Measurements from ENCODE around the gene CHKB.

The CHKB gene

GRCh38 chr22:50595189-50595588, 12.5 kb upstream of the CHKB start:
- DNase-seq, result no peak

- DNase-seq, result no peak
Measured at GRCh38 chr22:50587407-50587806, 4.8 kb upstream of the CHKB start.

DNA sequence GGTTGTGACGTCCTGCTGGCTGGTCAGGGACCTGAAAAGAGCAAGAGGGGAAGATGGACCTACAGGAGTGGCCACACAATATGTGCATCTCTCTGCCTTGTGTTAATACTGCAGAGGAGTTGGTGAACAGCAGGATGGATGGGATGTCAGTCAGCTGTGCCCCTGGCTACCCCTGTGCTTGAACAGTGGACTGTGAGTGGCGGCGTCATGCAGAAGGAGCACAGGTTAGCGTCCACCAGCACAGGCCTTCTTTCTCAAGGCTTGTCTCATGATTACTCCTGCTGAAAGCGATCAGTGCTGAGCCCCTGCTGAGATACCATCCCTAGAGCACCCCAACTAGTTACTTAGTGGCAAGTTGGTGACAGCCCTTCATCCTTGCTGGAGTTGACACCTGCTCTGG, 3.8 kb upstream of the CHKB start:
- DNase-seq, result no peak

DNA sequence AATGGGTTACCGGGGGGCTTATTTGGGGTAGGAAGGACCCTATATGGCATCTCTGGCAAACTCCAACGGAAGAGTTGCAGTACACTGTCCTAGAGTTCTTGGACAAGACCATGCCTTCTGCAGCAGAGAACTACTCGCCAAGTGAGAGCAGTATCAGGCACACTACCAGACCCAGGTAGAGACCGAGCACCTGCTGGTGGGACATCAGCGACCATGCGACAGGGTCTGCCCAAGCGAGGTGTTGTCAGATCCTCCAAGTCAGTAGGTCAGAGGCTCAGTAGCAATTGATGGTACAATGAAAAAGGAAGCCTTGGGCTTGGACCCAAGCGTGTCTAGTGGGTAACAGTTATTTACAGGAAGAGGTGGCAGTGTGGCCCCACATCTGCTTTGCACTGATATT, 3.1 kb upstream of the CHKB start:
- DNase-seq, result no peak

DNA sequence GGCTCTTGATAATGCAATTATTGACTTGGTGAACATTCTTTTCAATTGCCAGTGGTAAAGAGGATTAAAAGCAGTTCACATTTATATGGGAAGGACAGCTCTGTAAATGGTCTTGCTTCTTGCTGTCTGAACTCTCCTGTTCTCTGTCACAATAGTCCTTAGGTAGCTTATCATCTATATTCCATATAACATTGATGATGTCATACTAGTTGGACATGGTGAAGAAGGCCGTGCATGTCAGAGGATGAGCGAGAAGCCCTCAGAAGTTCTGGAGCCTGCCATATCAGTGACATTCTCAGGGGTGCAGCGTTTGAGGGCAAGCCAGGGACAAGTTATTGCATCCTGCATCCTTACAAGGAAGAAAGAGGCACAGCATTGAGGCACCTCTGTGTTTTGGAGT, 2.6 kb upstream of the CHKB start:
- no peak for DNase-seq

GRCh38 chr22:50584106-50585096, 1.8 kb upstream of the CHKB start:
- no peak for DNase-seq

DNA sequence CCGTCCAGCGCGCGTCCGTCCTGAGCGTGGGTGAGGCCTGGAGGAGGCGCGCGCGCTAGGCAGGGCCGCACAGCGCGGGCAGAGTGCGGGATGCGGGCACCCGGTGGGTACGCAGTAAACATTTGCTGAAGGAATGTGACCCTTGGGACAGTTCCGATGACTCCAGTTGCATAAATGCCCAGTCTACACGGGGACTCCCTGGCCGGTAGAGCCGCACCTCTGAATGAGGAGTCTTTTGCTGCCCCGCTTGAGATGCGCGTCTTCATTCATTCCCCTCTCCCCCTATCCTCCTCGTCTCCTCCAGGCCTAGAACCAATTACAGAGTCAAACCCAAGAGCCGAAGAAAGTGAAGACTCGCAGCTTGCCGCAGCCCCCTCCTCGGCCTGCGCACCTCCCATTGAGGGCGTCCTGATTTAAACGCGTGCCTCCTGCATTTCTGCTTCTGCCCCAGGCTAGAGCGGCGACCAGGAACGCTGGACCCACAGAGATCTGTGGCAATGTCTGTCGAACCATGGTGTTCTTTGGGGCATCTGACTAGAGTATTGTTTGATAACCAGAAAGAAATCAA, 729 bp upstream of the CHKB start:
- no peak for DNase-seq

DNA sequence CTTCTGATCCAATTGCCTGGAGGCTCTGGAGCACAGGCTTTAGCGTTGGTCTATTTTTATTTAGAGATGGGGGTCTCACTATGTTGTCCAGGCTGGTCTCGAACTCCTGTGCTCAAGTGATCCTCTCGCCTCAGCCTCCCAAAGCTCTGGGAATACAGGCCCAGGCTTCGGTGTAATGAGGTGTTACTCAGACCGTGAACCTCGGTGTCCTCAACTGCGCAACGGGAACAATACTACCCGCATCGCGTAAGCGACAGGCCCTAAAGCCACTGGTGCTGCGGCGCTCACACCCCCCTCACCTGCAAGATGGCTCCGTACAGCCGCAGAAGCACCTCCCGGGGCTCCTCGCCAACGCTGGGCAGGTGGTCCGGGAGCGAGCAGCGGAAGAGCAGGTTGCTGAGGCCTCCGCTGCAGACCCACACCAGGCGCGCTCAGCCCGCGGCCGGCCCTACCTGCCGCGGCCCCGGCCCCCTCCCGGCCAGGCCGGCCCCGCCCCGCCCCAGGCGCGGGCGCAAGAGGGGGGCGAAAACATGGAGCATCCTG, 628 bp downstream of the CHKB start:
- no peak for DNase-seq

GRCh38 chr22:50581031-50581949, 1.4 kb downstream of the CHKB start:
- no peak for DNase-seq

DNA sequence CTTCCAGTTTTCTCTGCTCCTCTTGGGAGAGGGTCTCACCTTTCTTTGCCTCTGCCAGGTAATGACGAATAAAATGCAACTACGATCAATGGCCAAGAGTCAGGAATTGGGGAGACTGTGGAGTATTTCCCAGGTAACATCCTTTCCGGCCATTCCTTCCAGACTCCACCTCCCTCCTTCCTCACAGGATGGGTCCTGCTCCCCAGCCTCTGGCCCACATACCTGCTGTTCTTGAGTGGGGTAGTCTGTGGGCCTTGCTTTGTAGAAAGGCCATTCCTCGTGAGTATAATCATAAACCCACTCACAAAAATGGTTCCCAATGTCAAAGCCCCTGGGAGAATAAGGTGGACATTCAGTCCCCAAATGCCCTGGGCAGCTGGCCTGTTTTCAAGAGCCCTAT, 2.9 kb downstream of the CHKB start:
- DNase-seq, result no peak

DNA sequence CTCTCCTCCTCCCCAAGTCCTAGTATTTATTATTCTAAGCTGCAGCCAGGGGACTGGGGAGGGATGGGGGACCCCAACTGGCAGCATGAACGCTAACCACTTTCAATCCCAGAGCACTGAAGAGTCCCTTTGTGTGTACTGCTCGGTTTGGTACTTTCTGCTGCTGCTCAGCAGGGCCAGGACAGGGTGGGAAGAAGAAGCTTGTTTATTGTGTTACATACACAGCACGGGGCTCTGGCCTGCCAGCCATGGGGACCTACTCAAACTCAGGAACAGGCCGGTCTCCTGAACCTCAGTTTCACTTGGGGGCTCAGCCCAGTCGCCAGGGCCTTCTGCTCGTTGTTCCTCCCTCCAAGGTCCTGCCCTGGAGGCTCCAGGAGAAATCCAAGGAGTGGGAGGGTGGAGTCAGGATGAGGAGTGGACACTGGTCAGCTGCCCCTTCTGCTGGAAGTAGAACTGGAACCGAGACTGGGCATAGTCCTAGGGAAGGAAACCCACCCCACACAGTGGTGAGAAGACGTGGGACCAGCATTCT, 3.8 kb downstream of the CHKB start:
- DNase-seq, result no peak

GRCh38 chr22:50577987-50578775, 4.5 kb downstream of the CHKB start, which contains the start of gene CPT1B:
Gene CPT1B (minus strand): TSS chr22:50578427. CDS start chr22:50577915, 512 bp downstream.
- no peak for DNase-seq

DNA sequence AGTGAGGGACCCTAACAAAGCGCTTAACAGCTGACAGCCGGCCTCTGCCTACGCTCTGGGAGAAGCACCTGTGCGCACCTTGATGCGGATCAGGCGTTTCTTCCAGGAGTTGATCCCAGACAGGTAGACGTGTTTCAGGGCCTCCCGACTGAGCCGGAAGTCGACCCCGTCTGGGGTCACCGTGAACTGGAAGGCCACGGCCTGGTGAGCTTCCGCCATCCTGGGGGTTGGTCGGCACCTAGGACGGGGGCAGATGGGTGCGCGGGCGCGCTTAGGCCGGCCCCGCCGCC, 5.0 kb downstream of the CHKB start:
- no peak for DNase-seq

DNA sequence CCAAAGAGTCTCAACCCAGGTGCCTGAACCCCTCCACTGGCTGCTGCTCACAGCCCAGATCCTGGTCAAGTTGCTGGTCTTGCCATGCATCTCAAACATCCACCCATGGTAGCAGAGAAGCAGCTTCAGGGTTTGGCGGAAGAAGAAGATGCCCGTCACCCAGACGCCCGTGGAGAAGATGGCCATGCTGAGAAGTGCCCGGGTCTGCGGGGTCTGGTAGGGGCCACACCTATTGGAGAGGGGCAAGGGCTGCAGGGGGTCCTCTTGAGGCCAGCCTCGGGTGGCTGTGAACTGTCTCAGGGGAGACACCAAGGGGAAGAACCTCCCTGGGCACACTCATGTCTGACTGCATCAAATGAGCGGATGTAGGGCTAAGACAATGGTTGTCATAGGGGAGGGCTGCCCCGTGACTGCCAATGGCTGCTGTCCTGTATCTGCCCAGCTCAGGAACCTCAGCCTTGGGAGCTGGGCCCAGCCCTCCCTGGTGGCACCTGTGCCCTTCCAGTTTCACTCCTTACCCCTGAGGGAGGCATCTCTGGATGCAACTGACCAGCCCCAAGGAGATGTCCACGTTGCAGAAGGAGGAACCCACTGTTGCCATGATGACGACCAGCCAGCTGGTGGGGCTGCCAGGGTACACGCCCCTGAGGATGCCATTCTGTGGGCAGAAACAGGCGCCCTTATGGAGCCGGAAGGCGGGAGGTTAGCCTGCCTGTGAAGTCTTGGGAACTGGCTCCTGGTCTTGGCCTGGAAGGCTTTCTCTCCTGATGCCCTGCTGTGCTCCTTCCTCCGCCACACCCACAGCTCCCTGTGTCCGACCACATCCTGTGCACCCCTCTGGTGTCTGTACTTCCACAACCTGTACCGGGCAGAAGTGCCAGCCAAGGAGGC, 5.6 kb downstream of the CHKB start:
- no peak for DNase-seq

- DNase-seq, result no peak
Measured at GRCh38 chr22:50576070-50576469, 6.6 kb downstream of the CHKB start.

- DNase-seq, result no peak
Measured at GRCh38 chr22:50575426-50575941, 7.2 kb downstream of the CHKB start.

DNA sequence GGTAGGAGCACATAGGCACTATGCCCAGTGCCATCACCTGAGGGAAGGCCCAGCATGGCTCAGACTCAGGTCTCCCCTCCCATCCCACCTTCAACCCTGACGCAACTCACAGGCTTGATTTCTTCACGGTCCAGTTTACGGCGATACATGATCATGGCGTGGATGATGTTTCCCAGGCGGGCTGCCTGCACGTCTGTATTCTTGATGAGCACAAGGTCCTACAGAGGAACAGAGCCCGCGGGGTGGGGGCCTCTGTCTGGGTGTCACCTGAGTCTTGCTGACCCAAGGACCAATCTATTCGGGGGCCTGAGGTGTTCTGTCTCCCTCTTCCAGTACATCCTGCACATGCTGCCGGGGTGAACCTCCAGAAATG, 8.3 kb downstream of the CHKB start:
- no peak for DNase-seq

- no peak for DNase-seq
Measured at GRCh38 chr22:50573491-50574382, 8.9 kb downstream of the CHKB start.

DNA sequence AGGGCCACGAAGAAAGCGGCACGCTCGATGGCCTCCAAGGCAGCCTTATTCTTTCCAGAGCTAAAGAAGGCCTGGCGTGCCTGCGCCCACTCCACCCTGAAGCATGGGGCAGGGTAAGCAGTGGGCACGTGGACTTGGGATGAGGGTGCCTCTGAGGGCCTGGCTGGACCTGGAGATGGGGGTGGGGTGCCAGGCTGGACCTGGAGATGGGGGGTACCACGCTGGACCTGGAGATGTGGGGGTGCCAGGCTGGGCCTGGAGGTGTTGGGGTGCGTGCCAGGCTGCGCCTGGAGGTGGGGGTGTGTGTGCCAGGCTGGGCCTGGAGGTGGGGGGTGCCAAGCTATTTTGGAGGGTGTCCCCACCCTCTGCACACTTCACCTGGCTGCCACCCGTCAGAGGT, 9.7 kb downstream of the CHKB start:
- no peak for DNase-seq

Measured in right forelimb (tissue), 1 donor.